DMS53 (cell line): ENCODE measurements around the gene NOXRED1.

ENCODE experiments used
- DNase-seq: peaks from one replicate; lab custom pipeline; 2025; lab: John Stamatoyannopoulos, UW

The NOXRED1 gene

GRCh38 chr14:77344377-77344996 is 78.8 kb downstream of the NOXRED1 start:
- no peak for DNase-seq
